ENCODE data around the gene RNGTT. TPM values are rescaled to one million over a fixed set of nuclear protein-coding genes. Genes with fewer than 3 reads are reported as not detected.

Gene RNGTT
- total RNA-seq, 4 donors from 2014 or later: 13.9 to 20.5 (median 18.4) TPM

DNA sequence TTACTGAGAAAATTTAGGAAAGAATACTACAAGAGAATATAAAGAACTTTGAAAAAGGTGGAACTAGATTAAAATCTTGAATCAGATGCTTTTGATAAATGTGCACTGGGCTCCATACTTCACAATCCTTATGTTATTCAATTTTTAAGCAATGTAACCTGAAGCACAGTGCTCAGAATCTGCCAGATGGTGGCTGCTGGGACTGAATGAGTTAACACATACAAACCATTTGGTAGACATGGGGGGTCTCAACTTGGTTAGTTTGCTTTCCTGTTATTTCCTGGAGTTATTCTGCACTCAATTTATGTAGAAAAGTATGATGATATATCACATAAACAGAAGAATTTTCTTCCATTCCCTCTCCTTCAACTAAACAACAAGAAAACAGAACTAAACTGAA lies 326.5 kb downstream of the RNGTT start:
- no peak for DNase-seq (ENCODE audit: low spot score in 2 of 2)
- H3K4me1 ChIP-seq: no peaks in the 10 kb centered on the region
- H3K9me3 ChIP-seq: no peaks in the 10 kb centered on the region
- H3K36me3 ChIP-seq: no peaks in the 10 kb centered on the region
- no peak overlapping the region for H3K27ac ChIP-seq
- H3K27me3 ChIP-seq: no peaks in the 10 kb centered on the region
- no peak overlapping the region for H3K4me3 ChIP-seq
- no peak for TF ChIP-seq POLR2A (IDR thresholded peaks at IDR 0.05)
- TF ChIP-seq EP300 (IDR thresholded peaks at IDR 0.05): no peak
- no peak for TF ChIP-seq CTCF (IDR thresholded peaks at IDR 0.05)

DNA sequence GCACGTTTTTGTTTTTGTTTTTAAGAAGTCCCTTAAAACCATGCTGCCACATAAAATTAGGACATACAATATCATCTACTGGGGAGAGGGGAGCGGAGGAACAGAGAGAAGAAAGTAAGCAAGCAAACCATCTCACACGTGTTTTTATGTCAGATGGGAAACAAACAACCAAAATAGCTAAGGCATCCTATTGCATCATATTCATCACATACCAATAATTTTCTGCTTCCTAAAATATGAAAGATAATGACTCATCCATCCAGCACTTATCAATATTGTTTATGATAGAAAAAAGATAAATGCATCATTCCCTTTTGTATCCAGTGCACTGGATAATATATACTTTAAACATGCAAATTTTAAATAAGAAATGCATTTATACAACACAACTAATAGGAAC lies 329.6 kb downstream of the RNGTT start:
- DNase-seq (ENCODE audit: low spot score in 2 of 2): no peak
- WGBS, 2 donors: 82 to 88% methylated on average over 3 of the region's 3 CpGs
- TF ChIP-seq CTCF (IDR thresholded peaks at IDR 0.05) (no peak), POLR2A (IDR thresholded peaks at IDR 0.05) (no peak), EP300 (IDR thresholded peaks at IDR 0.05) (no peak)
- Histone ChIP-seq H3K36me3 (no peaks in the 10 kb centered on the region), H3K4me1 (no peaks in the 10 kb centered on the region), H3K9me3 (no peaks in the 10 kb centered on the region), H3K27ac (no peak overlapping the region), H3K4me3 (no peak overlapping the region), H3K27me3 (no peaks in the 10 kb centered on the region)

GRCh38 chr6:88631830-88632229 lies 331.6 kb downstream of the RNGTT start:
- DNase-seq (ENCODE audit: low spot score in 2 of 2): no peak
- no peak overlapping the region for H3K27ac ChIP-seq
- no peaks in the 10 kb centered on the region for H3K9me3 ChIP-seq
- no peak overlapping the region for H3K4me3 ChIP-seq
- H3K36me3 ChIP-seq: no peaks in the 10 kb centered on the region
- H3K4me1 ChIP-seq: no peaks in the 10 kb centered on the region
- TF ChIP-seq POLR2A (IDR thresholded peaks at IDR 0.05): no peak
- TF ChIP-seq CTCF (IDR thresholded peaks at IDR 0.05): no peak
- TF ChIP-seq EP300 (IDR thresholded peaks at IDR 0.05): no peak
- 96 to 98% methylated on average over 4 of the region's 4 CpGs for WGBS, 2 donors
- no peaks in the 10 kb centered on the region for H3K27me3 ChIP-seq

DNA sequence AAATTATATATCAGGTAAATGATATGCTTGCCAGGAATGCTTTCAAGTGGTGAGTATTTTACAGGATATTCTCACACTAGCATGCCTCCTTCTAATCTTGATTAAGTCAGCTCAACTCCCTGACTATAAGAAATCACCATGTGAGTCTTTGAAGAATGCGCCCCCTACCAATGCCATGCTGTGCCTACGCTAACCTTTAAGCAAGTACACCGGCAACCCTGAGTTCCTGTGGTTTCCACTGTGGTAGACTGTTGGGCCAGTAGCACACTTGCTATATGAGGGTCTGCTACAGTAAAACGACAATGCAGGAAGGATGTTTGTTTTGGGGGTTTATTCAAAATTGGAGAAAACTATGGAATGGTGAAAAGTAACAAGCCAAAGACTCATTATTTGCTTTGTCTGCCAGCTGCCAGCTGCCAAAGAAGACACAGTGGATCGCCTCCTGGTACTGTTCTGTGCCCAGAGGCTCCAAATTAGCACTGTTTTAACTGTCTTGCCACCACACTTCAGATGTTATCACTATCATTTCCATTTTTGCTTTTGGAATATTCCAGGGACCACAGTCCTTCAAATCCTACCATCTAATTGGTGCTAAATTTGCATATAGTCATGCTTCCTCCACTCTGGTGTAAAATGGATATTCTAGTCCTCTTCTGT lies 333.5 kb downstream of the RNGTT start:
- Histone ChIP-seq H3K9me3 (no peaks in the 10 kb centered on the region), H3K4me1 (no peaks in the 10 kb centered on the region), H3K27me3 (no peaks in the 10 kb centered on the region), H3K36me3 (no peaks in the 10 kb centered on the region), H3K27ac (no peak overlapping the region), H3K4me3 (no peak overlapping the region)
- no peak for DNase-seq (ENCODE audit: low spot score in 2 of 2)
- 74 to 79% methylated on average over 5 of the region's 5 CpGs for WGBS, 2 donors
- no peak for TF ChIP-seq POLR2A (IDR thresholded peaks at IDR 0.05)
- TF ChIP-seq CTCF (IDR thresholded peaks at IDR 0.05): no peak
- TF ChIP-seq EP300 (IDR thresholded peaks at IDR 0.05): no peak

GRCh38 chr6:88626460-88626859 lies 337.0 kb downstream of the RNGTT start:
- no peak overlapping the region for H3K27ac ChIP-seq
- no peaks in the 10 kb centered on the region for H3K27me3 ChIP-seq
- no peaks in the 10 kb centered on the region for H3K4me1 ChIP-seq
- H3K9me3 ChIP-seq: no peaks in the 10 kb centered on the region
- H3K36me3 ChIP-seq: no peaks in the 10 kb centered on the region
- TF ChIP-seq EP300 (IDR thresholded peaks at IDR 0.05) (no peak), POLR2A (IDR thresholded peaks at IDR 0.05) (no peak), CTCF (IDR thresholded peaks at IDR 0.05) (no peak)
- H3K4me3 ChIP-seq: no peak overlapping the region
- 69 to 70% methylated on average over 1 of the region's 1 CpG for WGBS, 2 donors
- DNase-seq (ENCODE audit: low spot score in 2 of 2): no peak
